Thyroid gland (tissue), 4 donors: ENCODE data around the gene SPSB4. TPM values are rescaled to one million over a fixed set of nuclear protein-coding genes. Genes with fewer than 3 reads are reported as not detected.

ENCODE experiments used
- DNase-seq, 2 donors: peaks; one replicate each; pipeline ENCODE4 v3.0.0-alpha.2; 2019
- H3K27ac ChIP-seq, 3 donors: fragments of 200-600 bp; sonication (generic); 1 replicate in 2 of 3; 2 replicates in 1 of 3; pipeline ENCODE4 v1.5.1; 2016 to 2019; ENCODE audit warnings: mild to moderate bottlenecking in 1 of 3, moderate library complexity in 1 of 3
- H3K27me3 ChIP-seq: fragments of 200-600 bp; sonication (generic); one replicate; pipeline ENCODE4 v1.5.1; 2019
- H3K36me3 ChIP-seq, 2 donors: fragments of 200-600 bp; sonication (generic); one replicate each; pipeline ENCODE4 v1.5.1; 2016 to 2019
- H3K4me1 ChIP-seq, 2 donors: fragments of 200-600 bp; sonication (generic); one replicate each; pipeline ENCODE4 v1.5.1; 2017 to 2019
- H3K4me3 ChIP-seq, 3 donors: fragments of 200-600 bp; sonication (generic); replicated peaks in 1 of 3; 1 replicate in 2 of 3; 2 replicates in 1 of 3; pipeline ENCODE4 v1.5.1; 2016; ENCODE audit warnings: mild to moderate bottlenecking in 1 of 3
- H3K9me3 ChIP-seq: fragments of 200-600 bp; sonication (generic); one replicate; pipeline ENCODE4 v1.5.1; 2017
- POLR2A ChIP-seq, 2 donors: fragments of 450-650 bp; IDR thresholded peaks; one replicate each; pipeline ENCODE4 v1.6.1; 2017; ENCODE audit warnings: antibody characterized with exemption in 2 of 2, mild to moderate bottlenecking in 2 of 2, moderate library complexity in 1 of 2
- WGBS, 2 donors: methylation state at CpG; one replicate each; pipeline ENCODE4 v1.1.5; 2017; 5-methylcytosine and 5-hydroxymethylcytosine counted together
- intact Hi-C: fragments of 100-400 bp; cut with DNase I; formaldehyde crosslinking; loops from one replicate; pipeline ENCODE4 v1.15.1; 2023
- total RNA-seq, 4 donors: library from RNA; depleted of rRNA; stranded (reverse); fragments of >200 nt; gene quantifications; one replicate each; pipeline ENCODE4 v1.2.3, GENCODE V29; 2016
- TF ChIP-seq, protein P1 (sequence below), 6 experiments: fragments of 200-600 bp in 3 of 6; fragments of 450-650 bp in 3 of 6; sonication (generic) in 3 of 6; IDR thresholded peaks; one replicate each; pipeline ENCODE4 v1.5.1; 2016 to 2019; ENCODE audit warnings: antibody characterized with exemption in 6 of 6, mild to moderate bottlenecking in 2 of 6, inconsistent platforms in 1 of 6, moderate library complexity in 1 of 6

SPSB4 gene
- total RNA-seq, 4 donors from 2014 or later = 1.2 TPM; not detected in 3

DNA sequence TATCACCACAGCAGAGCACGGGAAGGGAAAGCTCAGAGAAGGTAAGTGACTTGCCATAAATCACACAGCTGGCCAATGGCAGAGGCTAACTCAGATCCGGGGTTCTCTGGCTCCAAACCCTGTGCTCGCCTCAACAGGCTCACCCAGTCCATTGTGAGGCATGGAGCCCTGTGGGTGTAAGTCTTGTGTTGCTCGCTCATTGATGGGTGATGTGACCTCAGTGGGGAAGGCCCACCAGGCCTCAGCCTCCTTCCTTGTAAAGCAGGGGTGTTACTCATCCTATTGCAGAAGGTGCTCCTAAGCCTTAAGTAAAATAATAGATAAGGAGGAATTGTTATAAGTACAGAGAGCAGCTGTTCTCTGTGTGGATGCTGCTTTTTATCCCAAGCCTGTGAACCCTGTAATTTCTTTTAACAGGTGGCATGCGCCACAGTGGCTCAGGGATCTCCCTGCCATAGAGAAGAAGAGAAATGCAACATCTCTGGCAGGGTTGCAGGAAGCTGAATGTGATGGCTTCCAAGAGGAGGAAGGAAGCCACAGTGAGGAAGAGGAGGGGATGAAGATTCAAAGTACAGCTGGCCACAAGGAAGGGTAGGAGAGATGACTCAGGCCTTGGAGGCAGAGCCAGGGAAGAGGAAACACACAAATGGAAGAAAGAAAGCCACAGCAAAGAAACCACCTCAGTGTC, 30.9 kb upstream of the SPSB4 start:
- H3K36me3 ChIP-seq = no peaks in the 10 kb centered on the region
- DNase-seq = no peak
- H3K4me3 ChIP-seq = no peak overlapping the region
- WGBS, 2 donors = 87 to 97% methylated on average over 5 of the region's 5 CpGs
- no peaks in the 10 kb centered on the region for H3K9me3 ChIP-seq
- H3K27me3 ChIP-seq = no peaks in the 10 kb centered on the region
- TF ChIP-seq, protein P1, sequence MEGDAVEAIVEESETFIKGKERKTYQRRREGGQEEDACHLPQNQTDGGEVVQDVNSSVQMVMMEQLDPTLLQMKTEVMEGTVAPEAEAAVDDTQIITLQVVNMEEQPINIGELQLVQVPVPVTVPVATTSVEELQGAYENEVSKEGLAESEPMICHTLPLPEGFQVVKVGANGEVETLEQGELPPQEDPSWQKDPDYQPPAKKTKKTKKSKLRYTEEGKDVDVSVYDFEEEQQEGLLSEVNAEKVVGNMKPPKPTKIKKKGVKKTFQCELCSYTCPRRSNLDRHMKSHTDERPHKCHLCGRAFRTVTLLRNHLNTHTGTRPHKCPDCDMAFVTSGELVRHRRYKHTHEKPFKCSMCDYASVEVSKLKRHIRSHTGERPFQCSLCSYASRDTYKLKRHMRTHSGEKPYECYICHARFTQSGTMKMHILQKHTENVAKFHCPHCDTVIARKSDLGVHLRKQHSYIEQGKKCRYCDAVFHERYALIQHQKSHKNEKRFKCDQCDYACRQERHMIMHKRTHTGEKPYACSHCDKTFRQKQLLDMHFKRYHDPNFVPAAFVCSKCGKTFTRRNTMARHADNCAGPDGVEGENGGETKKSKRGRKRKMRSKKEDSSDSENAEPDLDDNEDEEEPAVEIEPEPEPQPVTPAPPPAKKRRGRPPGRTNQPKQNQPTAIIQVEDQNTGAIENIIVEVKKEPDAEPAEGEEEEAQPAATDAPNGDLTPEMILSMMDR (IDR thresholded peaks at IDR 0.05) = no peak
- no peak for TF ChIP-seq POLR2A (IDR thresholded peaks at IDR 0.05)
- H3K27ac ChIP-seq = no peak overlapping the region
- no peaks in the 10 kb centered on the region for H3K4me1 ChIP-seq
- intact Hi-C loops = no loop called here

DNA sequence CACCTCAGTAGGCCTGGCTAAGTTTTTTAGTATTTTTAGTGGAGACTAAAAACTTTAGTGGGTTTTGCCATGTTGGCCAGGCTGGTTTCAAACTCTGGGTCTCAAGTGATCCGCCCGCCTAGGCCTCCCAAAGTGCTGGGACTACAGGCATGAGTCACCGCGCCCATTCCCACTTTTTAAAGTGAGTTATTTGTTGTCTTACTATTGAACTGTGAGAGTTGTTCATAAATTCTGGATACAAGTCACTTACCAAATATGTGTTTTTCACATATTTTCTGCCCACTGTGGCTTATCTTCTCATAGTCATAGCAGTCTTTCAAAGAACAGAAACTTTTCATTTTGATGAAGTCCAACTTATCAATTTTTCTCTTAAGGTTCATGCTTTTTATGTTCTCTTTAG, 29.9 kb upstream of the SPSB4 start:
- no peak for DNase-seq
- Histone ChIP-seq H3K36me3 (no peaks in the 10 kb centered on the region), H3K4me3 (no peak overlapping the region), H3K27ac (no peak overlapping the region), H3K27me3 (no peaks in the 10 kb centered on the region), H3K9me3 (no peaks in the 10 kb centered on the region), H3K4me1 (no peaks in the 10 kb centered on the region)
- intact Hi-C loops = no loop called here
- TF ChIP-seq, protein P1 (IDR thresholded peaks at IDR 0.05) = no peak
- no peak for TF ChIP-seq POLR2A (IDR thresholded peaks at IDR 0.05)
- 95 to 100% methylated on average over 4 of the region's 4 CpGs for WGBS, 2 donors

DNA sequence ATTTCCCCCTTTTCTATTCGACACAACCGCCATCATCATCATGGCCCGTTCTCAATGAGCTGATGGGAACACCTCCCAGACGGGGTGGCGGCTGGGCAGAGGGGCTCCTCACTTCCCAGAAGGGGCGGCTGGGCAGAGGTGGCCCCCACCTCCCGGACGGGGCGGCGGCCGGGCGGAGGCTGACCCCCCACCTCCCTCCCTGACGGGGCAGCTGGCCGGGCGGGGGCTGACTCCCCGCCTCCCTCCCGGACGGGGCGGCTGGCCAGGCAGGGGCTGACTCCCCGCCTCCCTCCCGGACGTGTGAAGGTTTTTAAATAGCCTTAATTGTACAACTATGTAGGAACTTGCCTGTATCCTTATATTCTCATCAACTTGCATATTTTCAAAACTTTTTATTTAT, 20.9 kb upstream of the SPSB4 start:
- DNase-seq = no peak
- H3K9me3 ChIP-seq = no peaks in the 10 kb centered on the region
- TF ChIP-seq, protein P1 (IDR thresholded peaks at IDR 0.05) = no peak
- TF ChIP-seq POLR2A (IDR thresholded peaks at IDR 0.05) = no peak
- no peak overlapping the region for H3K27ac ChIP-seq
- H3K4me3 ChIP-seq = no peak overlapping the region
- intact Hi-C loops = no loop called here
- H3K4me1 ChIP-seq = no peaks in the 10 kb centered on the region
- H3K27me3 ChIP-seq = no peaks in the 10 kb centered on the region
- WGBS, 2 donors = 94% methylated on average over 21 to 22 of the region's 22 CpGs
- no peaks in the 10 kb centered on the region for H3K36me3 ChIP-seq

DNA sequence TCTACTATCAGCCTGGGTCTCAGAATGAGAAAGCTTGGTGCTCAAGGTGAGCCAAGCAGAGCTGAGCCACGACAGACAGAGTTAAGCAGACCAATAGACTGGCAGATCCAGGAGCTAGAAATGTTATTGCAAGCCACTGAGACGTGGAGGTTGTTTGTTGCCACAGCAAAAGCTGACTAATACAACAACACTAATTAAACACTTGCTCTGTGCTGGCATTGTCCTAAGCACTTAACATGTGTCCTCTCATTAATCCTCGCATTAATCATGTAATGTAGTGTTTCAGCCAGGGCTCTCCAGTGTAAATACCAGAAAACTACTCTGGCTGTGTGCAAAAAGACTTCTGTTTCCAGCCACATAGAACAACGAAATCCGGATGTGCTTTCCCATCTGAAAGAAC, 11.6 kb upstream of the SPSB4 start:
- Histone ChIP-seq H3K4me3 (no peak overlapping the region), H3K4me1 (no peaks in the 10 kb centered on the region), H3K9me3 (no peaks in the 10 kb centered on the region), H3K36me3 (no peaks in the 10 kb centered on the region), H3K27ac (no peak overlapping the region), H3K27me3 (no peaks in the 10 kb centered on the region)
- peak in 1 of 2 donors; percentile 7 for DNase-seq
- intact Hi-C loops = no loop called here
- WGBS, 2 donors = 18 to 24% methylated on average over 5 of the region's 5 CpGs
- TF ChIP-seq, protein P1 (IDR thresholded peaks at IDR 0.05) = no peak
- no peak for TF ChIP-seq POLR2A (IDR thresholded peaks at IDR 0.05)

DNA sequence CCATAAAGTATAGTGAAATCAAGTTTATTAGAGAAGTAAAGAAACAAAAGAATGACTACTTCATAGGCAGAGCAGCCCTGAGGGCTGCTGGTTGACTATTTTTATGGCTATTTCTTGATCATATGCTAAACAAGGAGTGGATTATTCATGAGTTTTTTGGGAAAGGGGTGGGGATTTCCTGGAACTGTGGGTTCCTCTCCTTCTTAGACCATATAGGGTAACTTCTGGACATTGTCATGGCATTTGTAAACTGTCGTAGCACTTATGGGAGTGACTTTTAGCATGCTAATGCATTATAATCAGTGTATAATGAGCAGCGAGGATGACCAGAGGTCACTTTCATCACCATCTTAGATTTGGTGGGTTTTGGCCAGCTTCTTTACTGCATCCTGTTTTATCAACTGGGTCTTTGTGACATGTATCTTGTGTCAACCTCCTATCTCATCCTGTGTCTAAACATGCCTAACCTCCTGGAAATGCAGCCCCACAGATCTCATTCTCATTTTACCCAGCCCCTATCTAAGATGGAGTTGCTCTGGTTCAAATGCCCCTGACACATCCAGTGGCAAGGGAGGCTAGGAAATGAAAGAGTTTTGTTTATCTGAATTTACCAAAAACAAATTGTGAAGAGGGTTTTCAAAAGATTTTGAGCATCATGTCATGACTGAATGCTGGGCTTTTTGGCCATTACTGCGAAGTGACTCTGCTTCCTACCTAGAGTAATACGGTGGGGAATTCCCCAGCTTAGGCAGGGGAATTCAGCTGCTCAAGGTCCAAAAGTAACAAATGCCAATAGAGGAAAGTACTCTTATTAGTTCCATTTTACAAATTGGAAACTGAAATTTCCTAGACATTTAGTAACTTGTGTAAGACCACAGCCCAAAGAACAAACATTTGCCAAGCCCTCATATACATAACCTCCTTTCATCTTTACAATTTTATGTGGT, 6.2 kb upstream of the SPSB4 start:
- Histone ChIP-seq H3K9me3 (no peaks in the 10 kb centered on the region), H3K27ac (no peak overlapping the region), H3K4me3 (no peak overlapping the region), H3K36me3 (no peaks in the 10 kb centered on the region), H3K27me3 (no peaks in the 10 kb centered on the region), H3K4me1 (no peaks in the 10 kb centered on the region)
- TF ChIP-seq POLR2A (IDR thresholded peaks at IDR 0.05) = no peak
- TF ChIP-seq, protein P1 (IDR thresholded peaks at IDR 0.05) = no peak
- 91 to 92% methylated on average over 4 of the region's 4 CpGs for WGBS, 2 donors
- no peak for DNase-seq
- intact Hi-C loops = no loop called here
